Choroid plexus epithelial cell (primary cell): ENCODE data around the gene ARHGAP32.
"Not testable (repeated sequence)": the region's sequence is repeated elsewhere in the genome, so short reads cannot be mapped to it uniquely, and the experiment has no call there.

Source experiments
- DNase-seq: peaks from one replicate; pipeline ENCODE4 v3.0.0-alpha.2; 2010; ENCODE audit warnings: low read depth
- H3K4me3 ChIP-seq: 2 replicates; pipeline ENCODE4 v1.5.1; 2011; ENCODE audit warnings: low read depth, mild to moderate bottlenecking, control low read depth, low read length, moderate library complexity
- TF ChIP-seq, protein P1 (sequence below): conservative IDR thresholded peaks from 2 replicates; pipeline ENCODE4 v1.5.1; 2011; ENCODE audit warnings: low read depth, mild to moderate bottlenecking, control low read depth, inconsistent platforms, low read length, moderate library complexity

ARHGAP32 gene

DNA sequence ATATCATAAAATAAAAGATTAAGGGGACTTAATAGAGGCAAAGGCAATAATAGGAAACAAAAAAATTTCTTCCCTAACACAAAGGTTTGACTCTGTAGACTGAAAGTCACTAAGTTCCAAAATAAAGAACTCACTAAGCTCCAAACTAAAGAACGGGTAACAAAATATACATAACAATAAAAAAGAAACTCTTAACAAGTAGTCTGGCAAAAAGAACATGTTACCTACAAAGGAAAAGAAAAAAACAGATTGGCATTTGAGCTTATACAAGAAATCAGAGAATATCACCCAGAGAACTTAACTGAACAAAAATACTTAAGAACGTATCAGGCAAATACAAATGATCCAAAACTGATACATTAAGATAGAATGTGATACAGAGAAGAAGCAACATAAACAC is 7.5 kb downstream of the ARHGAP32 start:
- H3K4me3 ChIP-seq: no peak overlapping the region
- DNase-seq: no peak
- TF ChIP-seq, protein P1, sequence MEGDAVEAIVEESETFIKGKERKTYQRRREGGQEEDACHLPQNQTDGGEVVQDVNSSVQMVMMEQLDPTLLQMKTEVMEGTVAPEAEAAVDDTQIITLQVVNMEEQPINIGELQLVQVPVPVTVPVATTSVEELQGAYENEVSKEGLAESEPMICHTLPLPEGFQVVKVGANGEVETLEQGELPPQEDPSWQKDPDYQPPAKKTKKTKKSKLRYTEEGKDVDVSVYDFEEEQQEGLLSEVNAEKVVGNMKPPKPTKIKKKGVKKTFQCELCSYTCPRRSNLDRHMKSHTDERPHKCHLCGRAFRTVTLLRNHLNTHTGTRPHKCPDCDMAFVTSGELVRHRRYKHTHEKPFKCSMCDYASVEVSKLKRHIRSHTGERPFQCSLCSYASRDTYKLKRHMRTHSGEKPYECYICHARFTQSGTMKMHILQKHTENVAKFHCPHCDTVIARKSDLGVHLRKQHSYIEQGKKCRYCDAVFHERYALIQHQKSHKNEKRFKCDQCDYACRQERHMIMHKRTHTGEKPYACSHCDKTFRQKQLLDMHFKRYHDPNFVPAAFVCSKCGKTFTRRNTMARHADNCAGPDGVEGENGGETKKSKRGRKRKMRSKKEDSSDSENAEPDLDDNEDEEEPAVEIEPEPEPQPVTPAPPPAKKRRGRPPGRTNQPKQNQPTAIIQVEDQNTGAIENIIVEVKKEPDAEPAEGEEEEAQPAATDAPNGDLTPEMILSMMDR: no peak

DNA sequence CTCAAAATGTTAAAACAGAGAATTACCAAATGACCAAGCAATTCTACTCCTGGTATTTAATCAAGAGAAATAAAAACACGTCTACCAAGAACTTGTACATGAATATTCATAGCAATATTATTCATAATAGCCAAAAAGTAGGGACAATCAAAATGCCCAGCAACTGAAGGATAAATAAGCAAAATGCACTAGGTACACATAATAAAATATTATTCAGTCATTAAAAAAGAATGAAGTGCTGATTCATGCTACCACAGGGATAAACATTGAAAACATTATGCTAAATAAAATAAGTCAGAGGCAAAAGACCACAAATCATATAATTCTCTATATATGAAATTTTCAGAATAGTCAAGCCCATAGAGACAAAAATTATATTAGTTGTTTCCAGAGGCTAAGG is 24.8 kb downstream of the ARHGAP32 start:
- DNase-seq: no peak
- TF ChIP-seq, protein P1: no peak
- no peak overlapping the region for H3K4me3 ChIP-seq

DNA sequence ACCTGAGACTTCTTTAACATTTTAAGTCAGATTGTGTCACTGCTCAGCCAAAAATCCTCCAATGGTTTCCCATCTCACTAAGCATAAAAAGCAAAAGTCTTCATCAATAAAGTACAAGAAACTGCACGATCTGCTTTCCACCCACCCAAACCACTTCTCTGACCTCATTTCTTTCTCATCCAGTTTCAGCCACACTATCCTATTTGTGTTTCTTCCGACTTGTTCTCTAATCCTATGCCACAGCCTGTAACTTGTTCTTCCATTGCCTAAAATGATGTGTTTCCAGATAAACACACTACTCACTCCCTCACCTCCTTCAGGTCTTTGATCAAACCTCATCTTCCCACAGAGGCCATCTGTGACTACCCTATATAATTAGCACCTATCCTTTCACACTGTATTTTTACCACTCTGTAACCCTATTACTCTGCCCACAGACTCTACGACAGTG is 28.4 kb downstream of the ARHGAP32 start:
- TF ChIP-seq, protein P1: no peak
- no peak overlapping the region for H3K4me3 ChIP-seq
- no peak for DNase-seq

GRCh38 chr11:129157080-129157479 is 35.0 kb downstream of the ARHGAP32 start:
- not testable (repeated sequence) for DNase-seq, H3K4me3 ChIP-seq

DNA sequence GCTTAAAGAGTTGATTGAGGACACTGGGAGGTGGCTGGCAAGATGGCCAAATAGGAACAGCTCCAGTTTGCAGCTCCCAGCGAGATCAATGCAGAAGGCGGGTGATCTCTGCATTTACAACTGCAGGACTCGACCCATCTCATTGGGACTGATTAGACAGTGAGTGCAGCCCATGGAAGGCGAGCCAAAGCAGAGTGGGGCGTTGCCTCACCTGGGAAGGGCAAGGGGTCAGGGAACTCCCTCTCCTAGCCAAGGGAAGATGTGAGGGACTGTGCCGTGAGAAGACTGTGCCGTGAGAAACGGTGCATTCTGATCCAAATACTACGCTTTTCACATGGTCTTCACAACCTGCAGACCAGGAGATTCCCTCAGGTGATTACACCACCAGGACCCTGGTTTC is 36.4 kb downstream of the ARHGAP32 start:
- TF ChIP-seq, protein P1: no peak
- no peak overlapping the region for H3K4me3 ChIP-seq
- no peak for DNase-seq

DNA sequence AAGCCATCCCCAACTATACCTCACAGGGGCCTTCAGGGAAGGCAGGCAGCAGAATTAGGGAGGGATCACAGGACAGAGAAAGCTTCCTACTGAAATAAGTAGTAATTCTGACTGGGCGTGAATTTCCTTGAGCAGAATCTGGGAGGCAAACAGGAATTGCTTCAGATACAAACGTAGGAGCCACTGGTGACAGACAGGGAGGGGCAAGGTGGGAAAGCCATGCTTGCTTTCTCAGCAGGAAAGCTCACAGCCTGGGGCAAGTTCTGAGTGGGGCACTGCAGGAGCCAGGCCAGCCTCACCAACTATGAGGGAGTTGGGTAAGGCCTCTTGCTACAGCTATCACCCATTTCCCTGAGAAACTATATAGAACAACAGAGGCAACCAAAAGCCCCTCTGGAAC is 43.6 kb downstream of the ARHGAP32 start:
- TF ChIP-seq, protein P1: no peak
- no peak overlapping the region for H3K4me3 ChIP-seq
- DNase-seq: no peak

- TF ChIP-seq, protein P1: no peak
- H3K4me3 ChIP-seq: no peak overlapping the region
- DNase-seq: peak; percentile 52
Measured at GRCh38 chr11:129146191-129146590, 45.9 kb downstream of the ARHGAP32 start.

- DNase-seq: no peak
- TF ChIP-seq, protein P1: no peak
- H3K4me3 ChIP-seq: no peak overlapping the region
Measured at GRCh38 chr11:129145276-129145675, 46.8 kb downstream of the ARHGAP32 start.
